Tibial artery (tissue), 4 donors: ENCODE measurements around the gene ABHD10.

ENCODE experiments used
- DNase-seq, 2 donors: peaks; one replicate each; pipeline ENCODE4 v3.0.0-alpha.2; 2019
- H3K27ac ChIP-seq, 2 donors: fragments of 200-600 bp; sonication (generic) in 1 of 2; 1 replicate in 1 of 2; 2 replicates in 1 of 2; pipeline ENCODE4 v1.5.1; 2018 to 2019; ENCODE audit warnings: mild to moderate bottlenecking in 1 of 2
- H3K27me3 ChIP-seq, 2 donors: fragments of 200-600 bp; sonication (generic) in 1 of 2; one replicate each; pipeline versions ENCODE4 v1.5.1 to v1.6.0; 2016 to 2019
- H3K36me3 ChIP-seq, 3 donors: fragments of 200-600 bp; sonication (generic) in 2 of 3; one replicate each; pipeline ENCODE4 v1.5.1; 2016 to 2019; ENCODE audit warnings: mild to moderate bottlenecking in 2 of 3
- H3K4me1 ChIP-seq, 4 donors: fragments of 200-600 bp; sonication (generic) in 2 of 4; 1 replicate in 3 of 4; 2 replicates in 1 of 4; pipeline ENCODE4 v1.5.1; 2016 to 2019
- H3K4me3 ChIP-seq, 2 donors: fragments of 200-600 bp; sonication (generic) in 1 of 2; 1 replicate in 1 of 2; 2 replicates in 1 of 2; pipeline ENCODE4 v1.5.1; 2018 to 2019; ENCODE audit warnings: mild to moderate bottlenecking in 2 of 2
- H3K9me3 ChIP-seq, 3 donors: fragments of 200-600 bp; sonication (generic) in 1 of 3; one replicate each; pipeline ENCODE4 v1.5.1; 2016 to 2019
- intact Hi-C: fragments of 100-400 bp; cut with DNase I; formaldehyde crosslinking; loops from one replicate; pipeline ENCODE4 v1.15.0; 2023; ENCODE audit warnings: low total_unique reads
- TF ChIP-seq, protein P1 (sequence below), 2 experiments: fragments of 200-600 bp in 1 of 2; fragments of 450-650 bp in 1 of 2; IDR thresholded peaks; one replicate each; pipeline ENCODE4 v1.5.1; 2017 to 2019; ENCODE audit warnings: antibody characterized with exemption in 2 of 2, mild to moderate bottlenecking in 1 of 2, moderate library complexity in 1 of 2

ABHD10 gene

DNA sequence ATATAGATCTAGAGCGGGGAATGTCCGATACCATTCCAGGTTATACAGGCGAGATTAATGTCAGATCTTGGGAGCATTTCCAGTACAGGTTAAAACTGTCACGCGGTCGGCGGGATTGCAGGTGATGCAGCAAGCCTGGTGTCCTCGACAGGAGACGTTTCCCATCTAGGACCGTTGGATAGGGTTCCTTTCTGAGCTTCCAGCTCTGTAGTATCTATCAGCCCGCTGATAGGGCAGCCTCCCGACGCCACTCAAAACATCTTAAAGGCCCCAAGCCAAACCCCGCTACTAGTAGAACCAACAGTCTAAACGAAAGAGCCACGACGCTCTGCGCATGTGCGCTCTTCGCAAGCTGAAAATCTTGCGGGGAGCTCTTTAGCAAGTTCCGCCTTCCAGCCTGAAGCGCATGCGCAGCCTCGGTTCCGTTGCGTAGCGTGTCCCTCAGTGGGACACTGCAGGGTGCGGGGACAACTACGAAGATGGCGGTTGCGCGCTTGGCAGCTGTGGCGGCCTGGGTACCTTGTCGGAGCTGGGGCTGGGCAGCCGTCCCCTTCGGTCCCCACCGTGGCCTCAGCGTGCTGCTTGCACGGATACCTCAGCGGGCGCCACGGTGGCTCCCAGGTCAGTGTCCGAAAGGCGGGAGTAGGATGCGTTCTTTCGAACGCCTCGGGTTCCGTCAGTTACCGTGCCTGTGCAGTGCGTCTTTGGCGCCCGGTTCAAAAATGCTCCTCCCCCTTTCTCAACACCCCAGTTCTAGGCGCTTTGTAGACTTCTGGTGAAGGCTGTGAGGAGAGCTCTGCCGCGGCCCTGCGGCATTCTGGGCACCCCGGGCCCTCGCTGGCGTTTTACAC, at the start of gene ABHD10:
Gene ABHD10 (plus strand): TSS at position 444 of the 851 bp plus-strand sequence. CDS start 36 bp downstream, at position 480.
- TF ChIP-seq, protein P1, sequence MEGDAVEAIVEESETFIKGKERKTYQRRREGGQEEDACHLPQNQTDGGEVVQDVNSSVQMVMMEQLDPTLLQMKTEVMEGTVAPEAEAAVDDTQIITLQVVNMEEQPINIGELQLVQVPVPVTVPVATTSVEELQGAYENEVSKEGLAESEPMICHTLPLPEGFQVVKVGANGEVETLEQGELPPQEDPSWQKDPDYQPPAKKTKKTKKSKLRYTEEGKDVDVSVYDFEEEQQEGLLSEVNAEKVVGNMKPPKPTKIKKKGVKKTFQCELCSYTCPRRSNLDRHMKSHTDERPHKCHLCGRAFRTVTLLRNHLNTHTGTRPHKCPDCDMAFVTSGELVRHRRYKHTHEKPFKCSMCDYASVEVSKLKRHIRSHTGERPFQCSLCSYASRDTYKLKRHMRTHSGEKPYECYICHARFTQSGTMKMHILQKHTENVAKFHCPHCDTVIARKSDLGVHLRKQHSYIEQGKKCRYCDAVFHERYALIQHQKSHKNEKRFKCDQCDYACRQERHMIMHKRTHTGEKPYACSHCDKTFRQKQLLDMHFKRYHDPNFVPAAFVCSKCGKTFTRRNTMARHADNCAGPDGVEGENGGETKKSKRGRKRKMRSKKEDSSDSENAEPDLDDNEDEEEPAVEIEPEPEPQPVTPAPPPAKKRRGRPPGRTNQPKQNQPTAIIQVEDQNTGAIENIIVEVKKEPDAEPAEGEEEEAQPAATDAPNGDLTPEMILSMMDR (IDR thresholded peaks at IDR 0.05) = no peak
- no peaks in the 10 kb centered on the region for H3K9me3 ChIP-seq
- intact Hi-C loops = no loop called here

DNA sequence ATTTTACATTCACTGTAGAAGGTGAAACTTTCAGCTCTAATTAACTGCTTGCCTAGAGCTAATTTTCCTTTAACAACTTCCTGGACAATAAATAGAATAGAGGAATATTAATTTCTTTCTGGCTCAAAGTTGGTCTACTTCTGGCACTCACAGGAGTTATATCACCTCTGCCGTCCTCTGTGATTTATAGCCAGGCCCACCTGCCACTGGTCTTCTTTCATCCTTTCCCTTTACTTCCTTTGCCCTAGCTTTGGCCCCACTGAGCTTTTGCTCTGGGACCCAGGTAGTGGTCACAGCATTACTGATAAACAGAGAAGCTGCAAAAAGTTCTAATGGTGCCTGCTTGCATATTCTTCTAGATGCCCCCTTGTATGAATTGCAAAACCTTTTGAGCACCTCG, 49.3 kb upstream of the ABHD10 start:
- DNase-seq = no peak
- TF ChIP-seq, protein P1 (IDR thresholded peaks at IDR 0.05) = no peak
- peaks cover 0 to 73% (median 5%) of the 10 kb centered on the region in 4 donors for H3K4me1 ChIP-seq
- peaks cover 0 to 5% (median 0%) of the 10 kb centered on the region in 3 donors for H3K36me3 ChIP-seq
- H3K27ac ChIP-seq = no peak overlapping the region
- no peak overlapping the region for H3K4me3 ChIP-seq
- intact Hi-C loops = no loop called here
- H3K9me3 ChIP-seq = no peaks in the 10 kb centered on the region
- H3K27me3 ChIP-seq = no peaks in the 10 kb centered on the region

More for the DNA sequence above, at the start of gene ABHD10:
- peak within 1 kb of the TSS; percentile 72 to 86 for H3K4me3 ChIP-seq
- peaks cover 0 to 28% (median 14%) of the 10 kb centered on the region in 4 donors for H3K4me1 ChIP-seq
- H3K27ac ChIP-seq = peak within 1 kb of the TSS; percentile 82 to 86
- no peaks in the 10 kb centered on the region for H3K27me3 ChIP-seq
- peaks cover 9 to 15% (median 13%) of the 10 kb centered on the region in 3 donors for H3K36me3 ChIP-seq
- DNase-seq = peak; percentile 97 to 98

DNA sequence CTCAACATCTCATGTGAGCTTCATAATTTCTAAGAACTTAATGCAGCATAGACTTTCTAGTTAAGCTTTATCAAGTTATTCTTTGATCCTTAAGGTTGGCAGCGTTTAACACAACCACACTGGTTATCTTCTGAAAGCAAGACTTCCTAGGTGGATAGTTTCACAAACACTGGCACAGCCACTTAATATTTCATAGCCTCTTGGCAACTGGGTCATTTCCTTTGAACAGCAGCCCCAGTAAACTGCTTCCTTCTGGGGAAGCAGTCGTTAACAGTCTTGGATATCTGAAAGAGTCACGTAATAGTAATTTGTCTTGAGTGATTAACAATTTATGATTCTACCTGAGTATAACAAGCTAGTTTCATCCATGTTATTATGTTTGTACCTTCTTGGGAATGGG, 45.9 kb upstream of the ABHD10 start:
- no peak overlapping the region for H3K4me3 ChIP-seq
- no peak for DNase-seq
- peaks cover 0 to 74% (median 7%) of the 10 kb centered on the region in 4 donors for H3K4me1 ChIP-seq
- intact Hi-C loops = no loop called here
- H3K9me3 ChIP-seq = no peaks in the 10 kb centered on the region
- no peaks in the 10 kb centered on the region for H3K36me3 ChIP-seq
- no peaks in the 10 kb centered on the region for H3K27me3 ChIP-seq
- TF ChIP-seq, protein P1 (IDR thresholded peaks at IDR 0.05) = no peak
- peak overlapping the region in 1 of 2 donors; percentile 4 for H3K27ac ChIP-seq

DNA sequence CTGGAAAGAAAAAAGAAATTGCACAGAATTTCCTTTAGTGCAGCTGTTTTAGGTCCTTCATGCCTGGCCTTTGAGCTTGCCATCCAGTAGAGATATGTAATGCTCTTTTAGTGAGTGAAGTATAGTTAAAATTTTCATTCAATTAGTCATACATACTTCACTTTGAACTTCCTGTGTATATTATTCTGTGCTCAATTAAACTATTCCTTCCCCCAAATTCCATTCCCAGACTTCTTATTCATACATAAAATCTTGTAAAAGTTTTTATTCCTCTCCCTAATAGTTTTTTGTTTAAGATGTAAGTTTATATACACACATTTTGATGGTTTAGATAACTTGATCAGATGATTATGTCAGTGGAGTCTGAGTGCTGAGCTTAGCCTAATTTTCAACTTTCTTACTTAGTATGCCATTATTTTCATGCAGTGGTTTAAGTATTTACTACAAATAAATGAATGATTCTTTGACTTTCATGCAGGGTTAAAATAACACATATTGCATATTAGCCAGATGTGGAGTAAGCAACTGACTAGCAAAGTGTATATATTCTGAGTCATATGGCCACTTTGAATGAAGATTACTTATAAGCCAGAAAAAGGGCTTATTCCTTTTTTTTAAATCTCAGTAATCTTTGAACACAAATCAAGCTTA, 42.5 kb upstream of the ABHD10 start:
- intact Hi-C loops = no loop called here
- TF ChIP-seq, protein P1 (IDR thresholded peaks at IDR 0.05) = no peak
- Histone ChIP-seq H3K4me3 (no peak overlapping the region), H3K9me3 (no peaks in the 10 kb centered on the region), H3K4me1 (peaks cover 0 to 53% (median 7%) of the 10 kb centered on the region in 4 donors), H3K27me3 (no peaks in the 10 kb centered on the region), H3K36me3 (peaks cover 26 to 31% (median 27%) of the 10 kb centered on the region in 3 donors), H3K27ac (peak overlapping the region in 1 of 2 donors; percentile 10)
- DNase-seq = no peak

DNA sequence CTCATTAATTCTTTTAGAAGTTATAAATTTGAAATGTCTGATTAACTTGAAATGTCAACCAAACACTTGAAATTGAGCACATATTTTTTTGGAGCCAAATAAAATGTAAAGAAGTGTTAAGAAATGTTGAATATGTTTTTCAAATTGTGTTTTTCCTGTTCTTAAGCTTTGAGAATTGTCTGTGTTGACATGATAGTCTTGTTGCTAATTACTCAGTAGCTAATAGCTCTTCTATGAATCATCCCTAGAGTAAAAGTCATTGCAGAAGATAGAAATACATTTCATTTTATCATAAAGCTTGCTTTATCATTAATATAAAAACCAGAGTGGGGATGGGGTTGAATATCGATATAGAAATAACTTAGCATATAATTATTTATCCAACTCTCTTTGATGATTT, 41.9 kb upstream of the ABHD10 start:
- TF ChIP-seq, protein P1 (IDR thresholded peaks at IDR 0.05) = no peak
- H3K36me3 ChIP-seq = peaks cover 33 to 36% (median 34%) of the 10 kb centered on the region in 3 donors
- peak overlapping the region in 1 of 2 donors; percentile 10 for H3K27ac ChIP-seq
- no peak for DNase-seq
- H3K9me3 ChIP-seq = no peaks in the 10 kb centered on the region
- intact Hi-C loops = no loop called here
- H3K4me3 ChIP-seq = no peak overlapping the region
- H3K4me1 ChIP-seq = peaks cover 0 to 47% (median 7%) of the 10 kb centered on the region in 4 donors
- no peaks in the 10 kb centered on the region for H3K27me3 ChIP-seq
